ENCODE results near the gene RAD52. TPM values are rescaled to one million over a fixed set of nuclear protein-coding genes. Genes with fewer than 3 reads are reported as not detected.

The RAD52 gene
- polyA plus RNA-seq, 3 donors = 0.79 to 14.3 (median 1.1) TPM

- H3K27me3 Mint-ChIP-seq (ENCODE audit: low read depth in 3 of 3) = no peaks in the 10 kb centered on the region
- intact Hi-C loops (cut with micrococcal nuclease) = no loop called here
- H3K4me3 Mint-ChIP-seq = no peak overlapping the region
- H3K36me3 Mint-ChIP-seq = peaks cover 46 to 69% of the 10 kb centered on the region in 2 donors
- Histone ChIP-seq H3K9me3 (replicated peaks in 1 of 2; ENCODE audit: control insufficient read depth in 1 of 2, insufficient read depth in 1 of 2, low read length in 2 of 2) (no peaks in the 10 kb centered on the region), H3K4me3 (replicated peaks in 1 of 3; ENCODE audit: low read depth in 2 of 3, low read length in 3 of 3) (no peak overlapping the region), H3K4me1 (ENCODE audit: control insufficient read depth in 1 of 2, insufficient read depth in 2 of 2, low read length in 2 of 2) (no peaks in the 10 kb centered on the region), H2AFZ (ENCODE audit: insufficient read depth, low read depth, low read length, poor library complexity, severe bottlenecking) (no peak overlapping the region), H3K79me2 (ENCODE audit: insufficient read depth, low read length) (peaks cover 3% of the 10 kb centered on the region), H4K20me1 (ENCODE audit: insufficient read depth, low read length) (no peaks in the 10 kb centered on the region), H3K9ac (ENCODE audit: insufficient read depth, low read length, poor library complexity, severe bottlenecking) (no peak overlapping the region), H3K4me2 (replicated peaks; ENCODE audit: extremely low read depth, low read length, poor library complexity, severe bottlenecking) (no peak overlapping the region), H3K27ac (ENCODE audit: low read depth in 1 of 2, low read length in 2 of 2) (no peak overlapping the region), H3K27me3 (ENCODE audit: control insufficient read depth in 2 of 2, insufficient read depth in 2 of 2, low read length in 2 of 2) (no peaks in the 10 kb centered on the region), H3K36me3 (replicated peaks in 1 of 2; ENCODE audit: control insufficient read depth in 1 of 2, insufficient read depth in 2 of 2, low read length in 2 of 2) (peaks cover 50 to 64% of the 10 kb centered on the region in 2 donors)
- 81% methylated on average over 3 of the region's 4 CpGs for WGBS (ENCODE audit: insufficient coverage)
- no peak for DNase-seq
- no peak overlapping the region for H3K27ac Mint-ChIP-seq
- H3K4me1 Mint-ChIP-seq = no peaks in the 10 kb centered on the region
- H3K9me3 Mint-ChIP-seq = no peaks in the 10 kb centered on the region
- TF ChIP-seq CTCF (IDR thresholded peaks at IDR 0.05) = no peak
Measured at GRCh38 chr12:931591-931990, 17.9 kb downstream of the RAD52 start.

- Mint-ChIP-seq H3K27me3 (ENCODE audit: low read depth in 3 of 3) (no peaks in the 10 kb centered on the region), H3K4me1 (no peaks in the 10 kb centered on the region), H3K4me3 (no peak overlapping the region), H3K27ac (no peak overlapping the region), H3K36me3 (peaks cover 48 to 72% of the 10 kb centered on the region in 2 donors), H3K9me3 (no peaks in the 10 kb centered on the region)
- TF ChIP-seq CTCF (IDR thresholded peaks at IDR 0.05) = no peak
- DNase-seq = no peak
- Histone ChIP-seq H3K27ac (ENCODE audit: low read depth in 1 of 2, low read length in 2 of 2) (no peak overlapping the region), H3K9ac (ENCODE audit: insufficient read depth, low read length, poor library complexity, severe bottlenecking) (no peak overlapping the region), H3K4me2 (replicated peaks; ENCODE audit: extremely low read depth, low read length, poor library complexity, severe bottlenecking) (no peak overlapping the region), H3K4me3 (replicated peaks in 1 of 3; ENCODE audit: low read depth in 2 of 3, low read length in 3 of 3) (no peak overlapping the region), H4K20me1 (ENCODE audit: insufficient read depth, low read length) (no peaks in the 10 kb centered on the region), H3K79me2 (ENCODE audit: insufficient read depth, low read length) (peaks cover 3% of the 10 kb centered on the region), H3K36me3 (replicated peaks in 1 of 2; ENCODE audit: control insufficient read depth in 1 of 2, insufficient read depth in 2 of 2, low read length in 2 of 2) (peaks cover 55 to 67% of the 10 kb centered on the region in 2 donors), H2AFZ (ENCODE audit: insufficient read depth, low read depth, low read length, poor library complexity, severe bottlenecking) (no peak overlapping the region), H3K9me3 (replicated peaks in 1 of 2; ENCODE audit: control insufficient read depth in 1 of 2, insufficient read depth in 1 of 2, low read length in 2 of 2) (no peaks in the 10 kb centered on the region), H3K27me3 (ENCODE audit: control insufficient read depth in 2 of 2, insufficient read depth in 2 of 2, low read length in 2 of 2) (no peaks in the 10 kb centered on the region), H3K4me1 (ENCODE audit: control insufficient read depth in 1 of 2, insufficient read depth in 2 of 2, low read length in 2 of 2) (no peaks in the 10 kb centered on the region)
- 92% methylated on average over 5 of the region's 5 CpGs for WGBS (ENCODE audit: insufficient coverage)
- intact Hi-C loops (cut with micrococcal nuclease) = no loop called here
Measured at GRCh38 chr12:931060-931459, 18.4 kb downstream of the RAD52 start.

Measured in CD14-positive monocyte (primary cell).